SJCRH30 (cell line): ENCODE results near the gene DAW1. TPM values are rescaled to one million over a fixed set of nuclear protein-coding genes. Genes with fewer than 3 reads are reported as not detected.

Source experiments
- DNase-seq, 2 experiments: peaks; one replicate each; pipeline ENCODE4 v3.0.0-alpha.2; 2015 to 2020
- H3K27ac ChIP-seq: fragments of 250-450 bp; sonication (Bioruptor Pico); 2 replicates; pipeline ENCODE4 v1.5.1; 2020; ENCODE audit warnings: mild to moderate bottlenecking, moderate library complexity
- H3K27me3 ChIP-seq: fragments of 250-450 bp; sonication (Bioruptor Pico); 2 replicates; pipeline ENCODE4 v1.5.1; 2020; ENCODE audit warnings: mild to moderate bottlenecking, moderate library complexity
- H3K36me3 ChIP-seq: fragments of 250-450 bp; sonication (Bioruptor Pico); 2 replicates; pipeline ENCODE4 v1.5.1; 2020; ENCODE audit warnings: mild to moderate bottlenecking, moderate library complexity
- H3K4me1 ChIP-seq: fragments of 250-450 bp; sonication (Bioruptor Pico); 2 replicates; pipeline ENCODE4 v1.5.1; 2020; ENCODE audit warnings: mild to moderate bottlenecking, moderate library complexity
- H3K4me3 ChIP-seq: fragments of 250-450 bp; sonication (Bioruptor Pico); 2 replicates; pipeline ENCODE4 v1.5.1; 2020; ENCODE audit warnings: mild to moderate bottlenecking, moderate library complexity
- H3K9me3 ChIP-seq: fragments of 250-450 bp; sonication (Bioruptor Pico); replicated peaks from 2 replicates; pipeline ENCODE4 v1.5.1; 2020; ENCODE audit warnings: mild to moderate bottlenecking, moderate library complexity
- total RNA-seq: library from RNA; depleted of rRNA; stranded (reverse); fragments of >200 nt; shearing (Covaris generic); gene quantifications from 2 replicates; pipeline ENCODE4 v1.2.3, GENCODE V29; 2014

DAW1 gene
- total RNA-seq, 1 experiment from 2014 or later = 0.08 TPM

GRCh38 chr2:227872676-227873075 lies 1.2 kb downstream of the DAW1 start:
- Histone ChIP-seq H3K27me3 (peaks cover 3% of the 10 kb centered on the region), H3K36me3 (no peaks in the 10 kb centered on the region), H3K4me1 (no peaks in the 10 kb centered on the region), H3K9me3 (no peaks in the 10 kb centered on the region; the same call in 1 of the 2 replicates), H3K27ac (no peak overlapping the region), H3K4me3 (no peak overlapping the region)
- no peak for DNase-seq

DNA sequence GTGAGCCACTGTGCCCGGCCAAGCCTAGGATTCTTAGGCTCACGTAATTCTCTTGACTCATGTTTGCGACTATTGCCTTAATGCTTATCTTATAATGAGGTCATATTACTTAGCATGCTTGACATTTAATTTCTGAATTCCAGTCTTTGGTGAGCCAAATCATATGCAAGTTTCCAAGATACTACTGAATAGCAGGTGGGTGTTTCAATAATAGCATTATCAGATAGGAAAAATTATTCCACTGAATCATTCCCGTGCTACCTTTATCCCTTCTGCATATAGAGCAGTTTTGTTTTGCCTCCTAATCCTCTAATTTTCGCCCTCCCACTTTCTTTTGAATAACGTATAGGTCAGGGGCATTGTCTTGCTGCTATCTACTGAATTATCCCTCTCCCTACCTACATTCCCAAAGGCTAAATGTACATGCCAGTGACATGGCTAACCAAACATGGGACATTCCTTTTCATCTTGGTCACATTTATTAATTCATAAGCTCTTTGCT lies 4.9 kb downstream of the DAW1 start:
- Histone ChIP-seq H3K9me3 (no peaks in the 10 kb centered on the region; the same call in 1 of the 2 replicates), H3K27me3 (peaks cover 3% of the 10 kb centered on the region), H3K36me3 (no peaks in the 10 kb centered on the region), H3K27ac (no peak overlapping the region), H3K4me1 (no peaks in the 10 kb centered on the region), H3K4me3 (no peak overlapping the region)
- DNase-seq = no peak

DNA sequence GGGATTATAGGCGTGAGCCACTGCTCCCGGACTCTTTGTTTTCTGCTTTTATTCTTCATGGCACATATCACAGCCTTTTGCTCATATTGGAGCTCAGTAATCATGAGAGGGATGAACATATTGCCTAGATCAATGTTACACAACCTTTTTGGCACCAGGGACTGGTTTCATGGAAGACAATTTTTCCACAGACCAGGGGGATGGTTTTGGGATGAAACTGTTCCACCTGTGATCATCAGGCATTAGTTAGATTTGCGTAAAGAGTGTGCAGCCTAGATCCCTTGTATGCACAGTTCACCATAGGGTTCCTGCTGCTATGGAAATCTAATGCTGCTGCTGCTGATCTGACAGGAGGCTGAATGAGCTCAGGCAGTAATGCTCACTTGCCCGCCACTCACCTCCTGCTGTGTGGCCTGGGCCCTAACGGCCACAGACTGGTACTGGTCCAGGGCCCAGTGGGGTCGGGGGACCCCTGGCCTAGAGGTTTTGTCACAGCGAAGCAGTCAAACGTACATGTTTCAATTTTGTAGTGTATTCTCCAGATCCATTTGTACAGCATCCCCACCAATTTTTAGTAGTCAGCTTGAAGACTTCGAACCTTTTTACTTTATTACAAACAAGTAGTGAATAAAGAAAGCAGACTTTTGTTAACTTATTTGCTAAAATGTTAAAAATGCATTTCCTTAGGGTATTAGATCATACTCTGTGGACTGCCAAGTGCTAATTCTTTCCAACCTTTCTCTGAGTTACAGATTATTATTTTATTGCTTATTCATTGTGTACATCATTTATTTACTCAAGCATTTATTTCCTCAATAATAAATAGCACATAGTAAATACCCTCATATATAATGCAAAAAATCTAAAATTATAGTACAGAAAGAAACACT lies 6.2 kb downstream of the DAW1 start:
- DNase-seq = no peak
- H3K27ac ChIP-seq = no peak overlapping the region
- no peaks in the 10 kb centered on the region for H3K36me3 ChIP-seq
- no peak overlapping the region for H3K4me3 ChIP-seq
- H3K4me1 ChIP-seq = no peaks in the 10 kb centered on the region
- no peaks in the 10 kb centered on the region; the same call in 1 of the 2 replicates for H3K9me3 ChIP-seq
- H3K27me3 ChIP-seq = peaks cover 3% of the 10 kb centered on the region

DNA sequence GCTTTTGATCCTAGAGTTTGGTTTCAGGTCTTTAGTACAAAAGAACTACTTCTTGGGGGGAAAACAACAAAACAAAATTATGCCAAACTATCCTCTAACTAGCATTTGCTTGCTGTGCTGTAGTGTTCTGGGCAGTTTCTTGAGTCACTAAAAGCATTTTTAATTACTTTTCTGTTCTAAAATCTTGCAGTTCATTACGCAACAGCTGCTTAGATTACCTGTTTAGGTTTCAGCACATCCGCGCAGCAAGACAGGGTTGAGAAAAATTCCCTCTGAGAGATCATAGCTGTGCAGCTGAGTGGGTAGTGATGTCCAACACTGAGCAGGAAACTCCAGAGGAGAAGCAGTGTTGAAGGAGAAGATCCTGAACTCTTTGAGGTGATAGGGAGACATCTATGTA lies 9.0 kb downstream of the DAW1 start:
- no peak for DNase-seq
- Histone ChIP-seq H3K36me3 (no peaks in the 10 kb centered on the region), H3K4me3 (no peak overlapping the region), H3K4me1 (no peaks in the 10 kb centered on the region; the same call in 1 of the 2 replicates), H3K27me3 (no peaks in the 10 kb centered on the region; the same call in 1 of the 2 replicates), H3K9me3 (no peaks in the 10 kb centered on the region; the same call in 1 of the 2 replicates), H3K27ac (no peak overlapping the region)

DNA sequence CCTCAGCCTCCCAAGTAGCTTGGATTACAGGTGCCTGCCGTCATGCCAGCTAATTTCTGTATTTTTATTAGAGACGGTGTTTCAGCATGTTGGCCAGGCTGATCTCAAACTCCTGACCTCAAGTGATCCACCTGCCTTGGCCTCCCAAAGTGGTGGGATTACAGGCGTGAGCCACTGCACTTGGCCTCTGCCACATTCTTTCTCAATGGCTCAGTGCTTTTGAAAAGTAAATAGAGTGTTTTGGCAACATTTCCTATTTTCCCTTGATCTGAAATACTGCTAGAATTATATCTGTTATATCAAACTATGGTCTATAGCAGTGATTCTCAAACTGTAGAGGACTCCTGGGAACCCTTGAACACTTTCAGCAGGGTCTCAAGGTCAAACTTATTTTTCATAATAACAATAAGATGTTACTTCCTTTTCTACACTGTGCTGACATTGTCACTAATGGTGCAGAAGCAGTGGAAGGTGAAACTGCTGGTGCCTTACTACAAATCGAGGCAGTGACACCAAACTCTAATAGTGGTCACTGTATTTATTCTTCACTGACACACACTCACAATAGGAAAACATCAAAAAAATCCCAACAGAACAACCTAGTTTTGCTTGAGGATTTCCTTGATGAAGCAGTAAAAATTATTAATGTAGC lies 10.6 kb downstream of the DAW1 start:
- H3K9me3 ChIP-seq = no peaks in the 10 kb centered on the region
- H3K36me3 ChIP-seq = no peaks in the 10 kb centered on the region
- H3K4me1 ChIP-seq = no peaks in the 10 kb centered on the region; the same call in 1 of the 2 replicates
- DNase-seq = no peak
- no peak overlapping the region for H3K27ac ChIP-seq
- no peak overlapping the region for H3K4me3 ChIP-seq
- no peaks in the 10 kb centered on the region; the same call in 1 of the 2 replicates for H3K27me3 ChIP-seq

DNA sequence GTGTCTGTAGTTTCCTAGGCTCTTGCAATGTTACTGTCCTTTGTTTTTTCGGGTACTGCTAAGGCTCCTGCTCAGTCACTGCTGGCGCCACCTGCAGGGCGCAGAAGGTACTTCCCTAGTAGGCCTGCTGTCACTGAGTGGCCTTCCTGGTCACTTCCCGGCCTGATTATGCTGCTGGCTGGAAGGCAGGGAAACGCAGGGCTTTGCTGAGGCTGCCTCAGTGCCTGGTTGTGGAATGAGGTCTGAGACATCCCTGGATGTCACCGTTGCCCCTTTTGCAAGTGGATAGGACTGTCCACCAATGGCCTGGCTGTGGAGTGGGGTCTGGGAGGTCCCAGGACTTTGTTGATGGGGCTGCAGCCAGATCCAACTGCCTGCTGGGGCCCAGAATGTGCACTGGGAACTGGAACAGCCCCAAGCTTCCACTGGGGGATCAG lies 13.1 kb downstream of the DAW1 start:
- Histone ChIP-seq H3K36me3 (no peaks in the 10 kb centered on the region), H3K27ac (no peak overlapping the region), H3K4me3 (no peak overlapping the region), H3K4me1 (no peaks in the 10 kb centered on the region; the same call in 1 of the 2 replicates), H3K27me3 (no peaks in the 10 kb centered on the region; the same call in 1 of the 2 replicates), H3K9me3 (no peaks in the 10 kb centered on the region)
- peak; percentile 75 to 84 for DNase-seq

DNA sequence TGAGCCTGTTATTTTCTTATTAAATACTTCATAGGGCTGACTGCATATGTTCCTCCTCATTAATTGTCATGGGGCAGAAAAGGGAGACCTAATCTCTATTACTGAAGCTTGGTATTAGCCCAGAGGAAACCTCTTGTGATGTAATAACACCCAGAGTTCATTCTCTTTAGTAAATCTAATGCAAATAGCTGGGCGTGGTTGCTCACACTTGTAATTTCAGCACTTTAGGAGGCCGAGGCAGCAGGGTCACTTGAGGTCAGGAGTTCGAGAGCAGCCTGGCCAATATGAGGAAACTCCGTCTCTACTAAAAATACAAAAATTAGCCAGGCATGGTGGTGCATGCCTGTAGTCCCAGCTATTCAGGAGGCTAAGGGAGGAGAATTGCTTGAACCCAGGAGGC lies 14.7 kb downstream of the DAW1 start:
- Histone ChIP-seq H3K27ac (no peak overlapping the region), H3K9me3 (no peaks in the 10 kb centered on the region)

GRCh38 chr2:227888289-227888688 lies 16.9 kb downstream of the DAW1 start:
- no peak for DNase-seq
- H3K4me3 ChIP-seq = no peak overlapping the region
- no peak overlapping the region for H3K27ac ChIP-seq
- no peaks in the 10 kb centered on the region; the same call in 1 of the 2 replicates for H3K4me1 ChIP-seq
- H3K36me3 ChIP-seq = no peaks in the 10 kb centered on the region
- H3K27me3 ChIP-seq = no peaks in the 10 kb centered on the region; the same call in 1 of the 2 replicates
- H3K9me3 ChIP-seq = no peaks in the 10 kb centered on the region

More for the DNA sequence above, 14.7 kb downstream of the DAW1 start:
- H3K4me3 ChIP-seq = no peak overlapping the region
- DNase-seq = no peak
- no peaks in the 10 kb centered on the region for H3K36me3 ChIP-seq
- H3K27me3 ChIP-seq = no peaks in the 10 kb centered on the region; the same call in 1 of the 2 replicates
- H3K4me1 ChIP-seq = no peaks in the 10 kb centered on the region; the same call in 1 of the 2 replicates

- H3K27ac ChIP-seq = no peak overlapping the region
- no peaks in the 10 kb centered on the region; the same call in 1 of the 2 replicates for H3K27me3 ChIP-seq
- no peaks in the 10 kb centered on the region for H3K9me3 ChIP-seq
- DNase-seq = no peak
- no peaks in the 10 kb centered on the region for H3K36me3 ChIP-seq
- no peaks in the 10 kb centered on the region; the same call in 1 of the 2 replicates for H3K4me1 ChIP-seq
- no peak overlapping the region for H3K4me3 ChIP-seq
These were observed 17.9 kb downstream of the DAW1 start for GRCh38 chr2:227889336-227889735.

- H3K27me3 ChIP-seq = no peaks in the 10 kb centered on the region; the same call in 1 of the 2 replicates
- H3K4me3 ChIP-seq = no peak overlapping the region
- H3K36me3 ChIP-seq = no peaks in the 10 kb centered on the region
- peak in 1 of 2 experiments; percentile 79 for DNase-seq
- H3K27ac ChIP-seq = no peak overlapping the region
- no peaks in the 10 kb centered on the region for H3K4me1 ChIP-seq
- no peaks in the 10 kb centered on the region for H3K9me3 ChIP-seq
These were observed 19.2 kb downstream of the DAW1 start for GRCh38 chr2:227890495-227891079.

DNA sequence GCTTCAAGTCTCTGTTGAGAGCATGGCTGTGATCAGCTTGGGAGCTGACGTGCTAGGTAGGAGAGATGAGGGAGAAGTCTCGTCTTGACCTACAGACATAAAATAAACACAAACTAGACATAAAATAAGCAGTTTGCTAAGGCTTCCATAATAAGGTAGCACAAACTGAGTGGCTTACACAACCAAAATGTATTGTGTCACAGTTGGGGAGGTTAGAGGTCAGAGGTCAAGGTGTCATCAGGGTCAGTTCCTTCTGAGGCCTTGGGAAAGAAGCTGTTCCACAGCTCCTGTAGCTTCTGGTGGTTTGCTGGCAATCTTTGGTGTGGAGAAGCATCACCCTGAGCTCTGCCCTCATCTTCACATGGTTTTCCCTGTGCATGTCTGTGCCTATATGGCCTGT lies 20.2 kb downstream of the DAW1 start:
- Histone ChIP-seq H3K9me3 (no peaks in the 10 kb centered on the region), H3K27me3 (no peaks in the 10 kb centered on the region; the same call in 1 of the 2 replicates), H3K36me3 (no peaks in the 10 kb centered on the region), H3K4me1 (no peaks in the 10 kb centered on the region), H3K27ac (no peak overlapping the region), H3K4me3 (no peak overlapping the region)
- no peak for DNase-seq

DNA sequence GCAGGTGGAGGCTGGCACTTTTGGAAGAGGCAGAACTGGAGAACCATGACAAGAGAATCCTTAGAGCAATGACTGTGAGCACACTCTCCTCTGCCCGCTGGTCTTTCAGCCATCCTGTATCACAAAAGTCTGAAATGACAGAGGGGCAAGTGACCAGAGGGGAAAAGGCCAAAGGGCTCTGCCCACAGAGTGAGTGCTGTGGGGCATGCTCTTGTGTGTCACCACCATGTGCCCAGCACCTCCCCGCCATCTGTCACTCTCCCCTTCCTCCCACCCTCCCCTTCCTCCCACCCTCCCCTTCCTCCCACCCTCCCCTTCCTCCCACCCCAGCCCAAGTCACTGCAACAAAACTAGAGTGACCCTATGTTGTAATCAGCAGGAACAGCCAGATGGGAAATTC lies 31.9 kb downstream of the DAW1 start:
- H3K9me3 ChIP-seq = no peaks in the 10 kb centered on the region
- no peaks in the 10 kb centered on the region for H3K27me3 ChIP-seq
- H3K27ac ChIP-seq = no peak overlapping the region
- no peak for DNase-seq
- no peak overlapping the region for H3K4me3 ChIP-seq
- no peaks in the 10 kb centered on the region for H3K4me1 ChIP-seq
- H3K36me3 ChIP-seq = no peaks in the 10 kb centered on the region

DNA sequence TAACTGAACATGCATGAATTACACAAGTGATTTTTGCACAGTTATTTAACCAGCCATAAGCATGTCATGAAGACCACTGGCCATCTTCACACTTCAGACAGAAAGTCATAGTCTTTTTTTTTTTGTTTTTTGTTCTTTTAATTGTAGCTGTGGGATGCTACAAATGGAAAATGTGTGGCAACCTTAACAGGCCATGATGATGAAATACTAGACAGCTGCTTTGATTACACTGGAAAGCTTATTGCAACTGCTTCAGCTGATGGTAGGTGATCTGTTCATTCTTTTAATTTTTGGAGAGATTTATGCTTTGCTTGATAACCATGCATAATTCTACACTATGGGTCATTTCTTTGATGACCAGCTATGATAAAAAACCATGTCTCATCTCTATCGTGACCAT lies 35.6 kb downstream of the DAW1 start:
- no peak for DNase-seq
- H3K36me3 ChIP-seq = no peaks in the 10 kb centered on the region
- H3K27me3 ChIP-seq = no peaks in the 10 kb centered on the region
- no peaks in the 10 kb centered on the region for H3K9me3 ChIP-seq
- H3K4me1 ChIP-seq = no peaks in the 10 kb centered on the region
- H3K4me3 ChIP-seq = no peak overlapping the region
- H3K27ac ChIP-seq = no peak overlapping the region

GRCh38 chr2:227908266-227909054 lies 37.0 kb downstream of the DAW1 start:
- H3K27me3 ChIP-seq = no peaks in the 10 kb centered on the region
- no peak overlapping the region for H3K27ac ChIP-seq
- H3K36me3 ChIP-seq = no peaks in the 10 kb centered on the region
- H3K4me3 ChIP-seq = no peak overlapping the region
- H3K9me3 ChIP-seq = no peaks in the 10 kb centered on the region
- no peaks in the 10 kb centered on the region for H3K4me1 ChIP-seq
- no peak for DNase-seq
